GM11168 (cell line): ENCODE data around the gene MST1.

Source experiments
- in situ Hi-C: fragments of 300-500 bp; cut with MboI; formaldehyde crosslinking; loops from one replicate; pipeline ENCODE4 v1.12.0; 2022; ENCODE audit warnings: low sequenced_read_pairs; ENCODE audit not compliant: unreplicated experiment

MST1 gene

DNA sequence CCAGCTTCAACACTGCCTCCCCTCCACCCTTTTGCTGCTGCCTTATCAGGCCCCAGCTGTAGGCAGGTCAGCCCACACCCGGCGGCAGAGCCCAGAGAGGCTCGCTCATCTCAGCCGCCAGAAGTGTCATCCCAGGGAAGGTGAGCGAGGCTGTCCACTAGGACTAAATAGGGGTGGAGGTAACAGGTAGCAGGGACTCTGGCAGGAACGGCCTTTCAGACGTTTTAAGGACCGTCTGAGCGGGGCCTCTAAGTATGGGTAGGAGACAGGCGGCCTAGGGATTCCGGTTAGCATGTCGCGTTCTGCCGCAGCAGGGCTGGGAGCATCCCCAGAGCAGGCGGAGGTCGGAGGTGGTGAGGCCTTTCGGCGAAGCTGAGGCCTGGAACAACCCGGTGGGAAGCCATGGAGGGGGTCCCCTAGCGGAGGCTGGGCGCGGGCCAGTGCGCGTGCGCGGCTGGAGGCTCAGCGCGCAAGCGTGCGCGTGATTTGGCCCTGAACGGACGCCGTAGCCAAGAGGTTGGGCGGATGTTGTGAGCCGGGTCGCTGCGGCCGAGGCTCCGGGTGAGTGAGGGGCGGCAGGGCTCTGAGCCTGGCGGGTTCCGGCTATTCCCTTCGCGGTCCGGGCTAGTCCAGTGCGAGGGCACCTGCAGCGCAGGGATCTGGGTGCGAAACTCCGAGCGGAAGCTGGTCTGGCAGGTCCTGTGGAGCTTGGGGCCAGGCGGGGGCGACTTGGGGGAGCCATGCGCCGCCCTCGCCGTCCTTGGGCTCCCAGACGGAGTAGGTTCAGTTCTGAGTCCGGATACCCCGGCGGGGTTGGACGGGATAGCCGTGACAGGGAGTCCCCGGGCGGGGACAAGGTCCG, at the start of gene MST1, which contains the start of gene RNF123:
MST1 (minus strand) TSS at position 429 of the 862 bp plus-strand sequence. CDS start 783 bp downstream, outside the sequence.
RNF123 (plus strand) TSS at position 512 of the 862 bp plus-strand sequence. CDS start 1,609 bp downstream, outside the sequence.
- in situ Hi-C loops: no loop called here

DNA sequence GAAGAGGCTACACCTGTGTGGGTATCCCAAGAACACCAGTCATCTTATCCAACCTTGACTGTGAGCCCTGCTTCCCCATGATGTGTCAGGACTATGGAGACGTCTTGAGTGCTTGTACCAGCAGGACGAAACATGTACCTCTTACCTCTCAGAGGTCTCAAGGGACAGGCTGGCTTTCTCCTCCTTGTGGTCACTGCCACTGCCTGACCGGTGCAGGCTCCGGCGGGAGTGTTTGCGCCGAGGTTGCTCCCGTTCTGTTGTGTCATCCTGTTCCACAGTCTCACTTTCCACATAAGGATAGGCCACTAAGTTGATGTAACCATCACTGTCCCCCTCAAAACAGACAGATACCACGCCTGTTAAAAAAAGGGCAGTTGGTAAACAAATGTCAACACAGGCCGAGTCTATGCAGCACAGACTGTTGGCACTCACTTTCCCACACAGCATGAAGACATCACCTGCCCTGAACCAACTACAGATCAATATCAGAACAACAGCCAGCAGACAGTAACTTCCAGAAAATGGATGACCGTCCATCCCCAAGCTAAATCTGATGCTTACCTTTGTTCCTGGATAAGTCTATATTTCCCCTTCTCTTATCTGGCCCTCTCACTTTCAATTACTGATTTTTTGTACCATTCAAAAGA, 48.9 kb upstream of the MST1 start:
- in situ Hi-C loops: no loop called here

DNA sequence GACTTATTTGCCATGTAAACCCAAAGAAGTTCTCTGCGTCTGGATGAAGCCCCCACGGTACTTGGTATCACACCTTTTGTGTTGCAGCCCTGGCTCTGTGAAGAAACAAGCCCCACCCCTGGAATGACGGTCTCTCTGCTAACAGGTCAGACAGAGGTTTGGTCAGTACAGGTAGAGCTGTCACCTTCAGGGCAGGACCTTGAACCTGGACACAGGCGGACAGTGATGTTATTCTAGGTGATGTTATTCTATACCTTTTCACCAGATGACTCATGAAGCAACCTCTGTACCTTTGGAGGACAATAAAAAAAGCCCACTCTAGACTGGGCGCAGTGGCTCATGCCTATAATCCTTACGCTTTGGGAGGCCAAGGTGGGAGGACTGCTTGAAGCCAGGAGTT, 45.5 kb upstream of the MST1 start:
- in situ Hi-C loops: no loop called here

DNA sequence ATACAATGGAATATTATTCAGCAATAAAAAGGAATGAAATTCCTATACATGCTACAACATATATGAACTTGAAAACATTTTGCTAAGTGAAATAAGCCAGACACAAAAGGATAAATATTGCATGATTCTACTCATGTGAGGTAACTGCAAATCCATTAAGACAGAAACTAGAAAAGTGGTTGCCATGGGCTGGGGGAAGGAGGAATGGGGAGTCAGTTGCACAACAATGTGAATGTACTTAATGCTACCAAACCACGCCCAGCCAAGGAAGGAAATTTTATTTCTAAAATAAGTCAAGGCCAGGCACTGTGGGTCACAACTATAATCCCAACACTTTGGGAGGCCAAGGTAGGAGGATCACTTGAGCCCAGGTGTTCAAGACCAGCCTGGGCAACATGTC, 44.3 kb upstream of the MST1 start:
- in situ Hi-C loops: no loop called here

DNA sequence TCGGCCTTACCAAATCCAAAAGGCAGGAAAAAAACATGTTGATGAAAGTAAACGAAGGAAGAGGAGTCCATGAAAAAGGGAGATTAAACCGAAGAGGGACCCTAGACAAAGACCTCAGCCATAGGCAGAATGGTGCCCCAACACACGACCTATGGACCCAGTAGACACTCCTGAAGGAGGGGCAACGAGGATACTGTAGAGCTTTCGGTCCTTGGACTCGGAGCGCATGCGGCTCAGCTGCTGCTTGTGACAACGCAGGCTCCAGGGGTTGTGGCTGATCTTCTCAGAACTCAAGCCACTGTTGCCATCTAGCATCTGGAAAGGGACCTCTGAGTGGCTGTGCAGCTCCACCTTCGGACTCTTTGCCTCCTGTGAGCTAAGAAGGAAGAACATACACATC, 43.3 kb upstream of the MST1 start:
- in situ Hi-C loops: no loop called here

DNA sequence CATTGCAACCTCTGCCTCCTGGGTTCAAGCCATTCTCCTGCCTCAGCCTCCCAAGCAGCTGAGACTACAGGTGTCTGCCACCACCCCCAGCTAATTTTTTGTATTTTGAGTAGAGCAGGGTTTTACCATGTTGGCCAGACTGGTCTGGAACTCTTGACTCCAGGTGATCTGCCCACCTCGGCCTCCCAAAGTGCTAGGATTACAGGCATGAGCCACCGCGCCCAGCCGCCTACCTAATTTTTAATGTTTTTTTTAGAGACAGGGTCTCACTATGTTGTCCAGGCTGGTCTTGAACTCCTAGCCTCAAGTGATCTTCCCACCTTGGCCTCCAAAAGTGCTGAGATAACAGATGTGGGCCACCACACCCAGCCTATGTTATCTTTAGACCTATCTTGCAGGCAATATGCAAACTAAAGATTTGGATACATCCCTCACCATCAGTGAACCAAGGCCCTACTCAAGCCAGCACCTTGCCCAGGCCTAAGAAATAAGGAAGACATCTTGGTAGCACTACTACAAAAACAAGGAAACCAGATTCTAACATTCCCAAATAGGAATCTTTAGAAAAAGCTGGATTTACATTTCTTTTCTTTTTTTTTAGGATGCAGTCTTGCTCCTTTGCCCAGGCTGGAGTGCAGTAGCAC, 40.8 kb upstream of the MST1 start:
- in situ Hi-C loops: no loop called here

DNA sequence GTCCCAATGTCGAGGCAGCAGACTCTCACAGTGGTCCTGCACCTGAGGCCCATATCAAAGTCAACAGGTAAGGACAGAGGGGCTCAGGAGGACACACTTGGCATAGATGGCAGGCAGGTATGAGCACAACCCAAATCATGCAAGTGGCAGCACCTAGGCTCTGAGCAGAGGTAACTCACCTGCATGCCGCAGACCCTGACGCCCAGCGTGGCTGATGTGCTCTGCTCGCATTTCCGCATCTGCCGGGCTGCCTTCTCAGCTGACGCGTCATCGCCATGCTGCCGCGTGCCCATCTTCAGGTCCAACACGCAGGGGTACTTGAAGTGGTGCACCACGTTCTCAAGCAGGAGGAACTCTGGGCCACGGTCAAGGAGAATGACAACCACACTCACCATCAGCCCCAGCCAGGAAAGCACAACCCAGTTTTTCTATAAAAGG, 38.7 kb upstream of the MST1 start:
- in situ Hi-C loops: no loop called here

DNA sequence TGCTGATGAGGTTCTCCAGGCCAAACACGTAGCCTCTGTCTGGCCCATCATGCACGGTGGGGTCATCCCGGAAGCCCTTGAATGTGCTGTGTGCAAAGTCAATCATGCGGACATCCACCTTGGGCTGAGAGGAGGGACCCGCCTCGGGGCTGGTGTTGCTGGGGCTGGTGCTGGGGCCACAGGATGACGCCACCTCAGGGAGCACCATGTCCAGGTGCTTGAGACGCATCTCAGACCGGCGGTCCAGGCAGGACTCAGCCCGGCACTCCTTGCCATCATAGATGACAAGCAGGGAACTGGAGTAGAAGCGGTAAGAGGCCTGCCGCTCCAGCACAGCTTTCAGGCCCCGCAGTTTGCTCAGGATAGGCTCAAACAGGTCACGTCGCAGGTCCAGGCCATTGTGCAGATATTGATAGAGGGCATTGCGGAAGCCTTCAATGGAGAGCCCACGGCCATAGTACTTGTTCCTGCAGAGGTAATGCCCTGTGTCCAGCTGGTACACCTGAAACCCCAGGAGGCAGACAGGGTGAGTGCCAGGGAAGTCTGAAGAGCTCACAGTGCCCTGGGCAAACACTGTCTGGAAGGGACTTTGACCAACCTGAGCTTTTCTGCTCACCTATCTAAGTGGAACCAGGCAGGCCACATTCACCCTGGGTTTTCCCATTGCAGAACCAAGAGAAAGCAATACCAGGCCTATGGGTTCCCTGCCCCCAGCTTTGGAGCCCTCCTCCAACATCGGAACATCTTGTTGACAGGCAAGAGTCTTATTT, 38.1 kb upstream of the MST1 start:
- in situ Hi-C loops: no loop called here

DNA sequence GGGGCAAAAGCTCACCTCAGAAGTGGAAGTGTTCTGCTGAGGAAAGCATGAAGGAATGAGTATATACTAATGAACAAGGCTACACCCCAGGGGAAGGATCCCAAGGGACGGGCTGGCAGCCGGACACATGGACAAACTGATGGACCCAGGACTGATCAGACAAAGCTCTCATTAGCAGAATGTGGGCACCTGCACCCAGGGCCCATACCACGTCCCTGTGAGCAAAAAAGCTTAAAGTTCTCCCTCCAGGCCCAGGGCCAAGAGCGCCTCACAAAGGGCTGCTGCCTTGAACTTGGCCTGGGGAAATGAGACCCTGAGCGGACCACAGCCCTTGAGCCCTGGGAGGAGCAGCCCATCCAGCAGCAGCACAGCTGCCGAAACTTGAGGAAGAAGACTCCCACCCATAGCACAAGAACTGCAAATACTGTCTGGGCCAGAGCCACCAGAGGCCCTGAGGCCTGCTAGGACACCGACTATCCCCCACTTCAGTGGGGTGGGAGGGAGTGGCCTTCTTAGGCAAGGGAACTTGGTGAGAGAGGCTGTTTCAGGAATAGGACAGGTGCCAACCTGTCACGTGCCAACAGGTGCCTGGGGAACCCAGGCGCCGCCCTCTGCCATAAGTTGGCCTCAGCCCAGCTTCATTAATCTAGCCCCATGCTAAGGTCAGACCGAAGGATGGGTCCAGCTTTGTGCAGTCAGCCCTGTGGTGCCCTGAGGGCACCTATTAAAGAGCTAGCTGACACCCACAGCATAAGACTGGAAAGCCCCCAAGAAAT, 36.8 kb upstream of the MST1 start:
- in situ Hi-C loops: no loop called here

DNA sequence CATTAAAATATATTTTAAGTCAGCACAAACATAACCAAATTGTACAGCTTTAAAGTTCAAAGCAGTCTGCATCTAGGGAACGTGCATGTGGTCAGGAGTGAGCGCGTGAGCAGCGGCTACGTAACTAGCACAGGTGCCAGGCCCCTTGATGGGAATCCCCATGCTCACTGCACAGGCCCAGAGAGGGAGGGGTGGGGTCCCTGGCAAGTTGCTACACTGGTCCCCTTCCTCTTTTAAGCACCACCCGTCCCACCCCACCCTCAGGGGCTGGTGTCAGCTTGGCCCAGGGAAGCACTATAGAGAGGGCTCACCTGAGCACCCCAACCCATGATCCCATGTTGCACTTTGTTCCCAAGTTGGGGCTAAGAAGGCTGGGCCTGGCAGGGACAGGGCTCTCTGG, 35.3 kb upstream of the MST1 start:
- in situ Hi-C loops: no loop called here

DNA sequence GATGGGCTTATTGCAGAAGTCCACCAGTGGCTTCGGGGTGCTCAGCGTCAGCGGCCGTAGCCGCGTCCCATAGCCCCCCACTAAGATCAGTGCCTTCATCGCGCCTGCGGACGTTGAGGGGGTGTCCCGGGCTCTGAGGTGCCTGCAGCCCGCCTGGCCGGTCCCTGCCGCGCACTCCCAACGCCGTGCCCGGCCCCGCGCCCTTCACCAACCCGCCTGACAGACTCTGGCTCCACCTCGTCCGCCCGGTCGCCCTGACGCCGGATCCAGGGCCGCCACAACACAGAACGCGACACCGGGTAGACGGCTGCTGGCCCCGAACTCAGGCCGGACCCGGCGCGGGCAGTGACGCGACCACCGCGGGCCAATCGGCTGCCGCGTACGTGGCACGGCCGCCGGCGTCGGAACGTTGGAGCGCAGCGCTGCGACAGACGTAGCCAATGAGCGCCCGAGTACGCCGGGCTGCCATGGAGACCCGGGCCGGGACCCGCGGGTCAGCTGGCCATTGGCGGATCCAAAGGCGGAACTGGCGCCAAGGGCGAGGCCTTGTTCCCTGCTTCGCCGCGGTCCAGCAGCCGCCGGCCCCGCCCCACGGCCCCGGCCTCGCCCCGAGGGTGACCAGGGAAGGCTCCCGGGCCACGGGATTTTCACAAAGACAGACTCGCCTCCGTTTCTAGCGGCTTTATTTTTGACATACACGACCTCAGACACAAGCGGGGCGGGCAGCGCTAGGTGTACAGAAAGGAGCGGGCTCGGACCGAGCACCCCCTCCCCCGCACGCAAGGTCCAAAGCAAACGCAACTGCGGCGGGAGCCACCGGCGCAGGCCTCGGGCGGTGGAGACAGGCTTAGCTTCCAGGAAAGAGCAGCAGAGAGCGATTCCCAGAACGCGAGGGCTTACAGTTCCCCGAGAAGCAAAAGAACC, 34.6 kb upstream of the MST1 start, which contains the start of gene GMPPB:
GMPPB (minus strand) TSS at position 324 of the 924 bp plus-strand sequence; CDS start at position 99, 225 bp downstream.
- in situ Hi-C loops: no loop called here

DNA sequence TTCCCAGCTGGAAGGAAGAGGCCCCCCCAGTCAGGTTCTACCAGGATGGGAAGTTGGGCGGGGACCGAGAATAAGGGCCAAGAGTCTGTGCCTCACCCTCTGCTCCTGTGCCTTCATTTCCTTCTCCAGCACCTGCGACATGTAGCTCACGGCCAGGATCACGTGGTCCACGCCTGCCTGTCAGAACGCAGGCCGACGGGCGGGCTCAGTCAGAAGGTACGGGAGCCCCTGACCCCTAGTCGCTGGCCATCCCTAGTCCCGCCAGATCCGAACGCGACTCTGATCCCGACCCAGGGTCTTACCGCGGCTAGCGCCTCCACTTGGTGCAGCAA, 34.0 kb upstream of the MST1 start:
- in situ Hi-C loops: no loop called here

DNA sequence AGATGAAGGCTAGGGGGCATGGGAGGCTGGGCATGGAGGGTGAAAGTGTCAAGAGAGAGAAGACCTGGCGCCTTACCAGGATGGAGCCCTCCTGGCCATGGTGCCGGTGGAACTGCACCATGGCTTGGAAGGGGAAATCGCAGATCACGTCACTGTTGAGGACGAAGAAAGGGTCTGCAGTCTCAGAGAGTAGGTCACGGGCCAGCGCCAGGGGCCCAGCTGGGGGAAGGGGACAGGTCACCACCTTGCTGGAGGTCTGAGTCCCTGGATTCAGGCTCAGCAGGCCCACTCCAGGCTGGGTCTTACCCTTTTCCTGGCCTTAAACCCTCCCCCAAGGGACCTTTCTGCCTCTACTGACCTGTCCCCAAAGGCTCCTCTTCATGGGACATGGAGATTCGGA, 33.6 kb upstream of the MST1 start:
- in situ Hi-C loops: no loop called here

DNA sequence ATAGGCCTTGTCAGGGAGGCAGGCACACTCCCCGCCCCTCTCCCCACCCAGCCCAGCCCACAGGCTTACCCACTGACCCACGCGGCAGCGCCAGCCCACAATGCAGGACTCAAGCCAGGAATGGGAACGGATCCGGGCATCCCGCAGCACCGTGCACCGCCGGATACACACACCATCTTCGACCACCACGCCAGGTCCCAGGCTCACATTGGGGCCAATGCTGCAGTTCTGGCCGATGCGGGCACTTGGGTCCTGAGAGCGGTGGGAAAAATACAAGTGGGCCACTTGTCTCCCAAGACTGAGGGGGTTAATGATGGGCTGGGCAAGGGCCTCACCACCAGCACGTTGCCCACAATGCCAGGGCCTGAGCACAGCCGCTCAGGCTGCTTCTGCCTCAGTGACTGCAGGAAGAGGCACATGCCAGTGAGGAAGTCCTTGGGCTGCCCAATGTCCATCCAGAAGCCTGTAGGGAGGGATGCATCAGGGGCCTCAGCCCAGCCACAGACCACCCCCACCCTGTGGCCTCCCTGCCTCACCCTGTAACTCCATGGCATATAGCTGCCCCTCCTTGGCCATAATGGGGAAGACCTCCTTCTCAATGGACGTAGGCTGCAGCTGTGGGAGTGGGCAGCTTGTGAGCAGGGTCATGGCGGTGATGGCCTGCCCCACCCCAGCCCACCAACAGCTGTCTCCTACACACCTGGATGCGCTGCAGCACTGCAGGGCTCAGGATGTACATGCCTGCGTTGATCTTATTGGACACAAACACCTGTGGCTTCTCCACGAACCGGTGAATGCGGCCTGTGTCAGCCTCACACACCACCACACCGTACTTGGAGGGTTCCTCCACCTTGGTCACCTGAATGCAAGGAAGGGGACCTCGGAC, 32.9 kb upstream of the MST1 start:
- in situ Hi-C loops: no loop called here

DNA sequence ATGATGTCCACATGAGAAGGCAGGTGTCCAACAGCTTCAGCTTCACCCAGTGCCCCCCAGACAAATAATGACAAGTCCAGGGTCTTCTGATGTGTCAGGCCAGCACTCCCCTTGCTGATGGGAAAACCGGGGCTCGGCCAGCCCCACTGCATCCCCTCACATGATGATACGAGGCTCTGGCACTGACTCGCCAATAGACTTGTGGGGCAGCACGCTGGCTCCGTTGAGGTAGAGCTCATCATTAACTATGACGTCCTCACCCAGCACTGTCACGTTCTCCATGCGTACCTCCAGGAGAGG, 32.3 kb upstream of the MST1 start:
- in situ Hi-C loops: no loop called here

DNA sequence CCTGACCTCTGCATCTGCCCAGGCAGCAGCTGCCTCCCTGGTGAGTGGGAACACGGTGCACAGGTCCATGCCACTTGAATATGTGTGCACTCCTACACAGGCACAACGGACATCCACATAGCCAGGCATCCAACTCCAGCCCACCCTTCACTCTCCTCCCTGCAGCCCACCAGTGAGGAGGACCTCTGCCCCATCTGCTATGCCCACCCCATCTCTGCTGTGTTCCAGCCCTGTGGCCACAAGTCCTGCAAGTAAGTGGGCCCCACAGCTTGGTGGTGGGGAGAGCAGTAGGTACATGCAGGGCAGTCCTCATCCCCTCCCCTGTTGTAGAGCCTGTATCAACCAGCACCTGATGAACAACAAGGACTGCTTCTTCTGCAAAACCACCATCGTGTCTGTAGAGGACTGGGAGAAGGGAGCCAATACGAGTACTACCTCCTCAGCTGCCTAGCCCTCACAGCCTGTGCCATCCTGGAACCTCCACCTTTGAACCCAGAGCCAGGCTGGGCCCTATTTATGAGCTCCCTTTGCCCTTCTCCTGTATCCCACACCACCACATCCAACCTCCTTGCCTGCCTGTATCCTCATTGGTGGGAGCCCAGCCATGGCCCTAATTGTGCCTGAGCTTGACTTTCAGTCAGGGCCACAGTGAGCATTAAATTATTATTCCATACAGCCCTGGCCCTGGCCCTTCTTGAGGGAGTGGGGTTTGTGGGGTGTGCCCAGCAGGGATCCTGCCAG, 31.8 kb upstream of the MST1 start:
- in situ Hi-C loops: no loop called here

DNA sequence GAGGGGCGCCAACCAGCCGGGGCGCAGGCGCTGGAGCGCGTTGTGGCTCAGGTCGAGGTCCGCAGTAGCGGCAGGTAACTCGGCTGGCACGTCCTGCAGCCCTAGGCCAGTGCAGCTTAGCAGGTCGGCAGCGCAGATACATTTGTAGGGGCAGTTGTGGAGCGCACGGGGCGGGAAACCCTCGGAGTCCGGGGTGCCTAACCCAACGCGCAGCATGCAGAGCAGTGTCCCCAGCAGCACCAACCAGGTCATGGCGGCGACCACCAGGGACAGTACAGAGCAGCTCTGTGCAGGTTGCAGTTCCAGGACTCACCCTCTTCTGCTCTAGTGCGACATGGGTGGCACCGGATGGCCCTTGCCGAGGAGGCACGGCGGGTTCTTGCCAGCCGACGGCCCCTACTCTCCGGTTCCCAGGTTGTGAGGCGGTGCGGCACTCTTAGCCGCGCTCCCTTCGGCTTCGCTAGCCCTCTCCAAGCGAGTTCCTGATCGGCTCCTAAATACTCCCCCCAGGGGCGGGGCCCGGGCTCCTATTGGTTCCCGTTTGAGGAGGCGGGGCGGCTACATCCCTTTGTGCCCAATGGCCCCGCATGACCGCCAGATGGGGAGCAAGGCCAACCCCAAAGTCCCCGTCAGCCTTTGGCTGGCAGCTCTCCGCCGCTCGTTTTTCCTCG, 30.1 kb upstream of the MST1 start, which contains the start of gene AMIGO3:
AMIGO3 (minus strand) TSS at position 471 of the 671 bp plus-strand sequence; CDS start at position 252, 219 bp downstream.
- in situ Hi-C loops: no loop called here
